Measurements from ENCODE around the gene ATP1B1.

Gene ATP1B1

DNA sequence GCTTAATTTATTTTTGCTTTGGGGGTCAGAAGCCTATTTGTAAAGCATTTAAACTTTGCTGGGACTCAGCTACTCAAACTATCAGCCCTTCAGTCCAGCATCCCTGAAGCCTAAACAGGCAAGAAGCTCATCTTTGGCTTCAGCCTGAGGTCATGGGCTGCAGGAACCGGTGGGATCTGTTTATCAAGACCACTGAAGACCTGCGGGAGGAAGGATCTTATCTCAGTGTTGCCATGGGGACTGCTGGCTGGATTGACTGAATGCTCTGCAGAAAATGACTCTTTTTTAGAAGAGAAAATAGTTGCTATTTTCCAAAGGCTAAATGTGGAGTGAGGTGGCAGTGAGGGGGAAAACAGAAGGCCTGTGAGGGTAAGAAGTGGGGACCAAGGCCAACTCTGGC is 20.6 kb upstream of the ATP1B1 start:
- Histone ChIP-seq H4K91ac (ENCODE audit: low read length) (no peak overlapping the region), H3K4me2 (ENCODE audit: low read length, poor library complexity, severe bottlenecking) (no peak overlapping the region)
- WGBS: 32% methylated on average over 2 of the region's 2 CpGs

DNA sequence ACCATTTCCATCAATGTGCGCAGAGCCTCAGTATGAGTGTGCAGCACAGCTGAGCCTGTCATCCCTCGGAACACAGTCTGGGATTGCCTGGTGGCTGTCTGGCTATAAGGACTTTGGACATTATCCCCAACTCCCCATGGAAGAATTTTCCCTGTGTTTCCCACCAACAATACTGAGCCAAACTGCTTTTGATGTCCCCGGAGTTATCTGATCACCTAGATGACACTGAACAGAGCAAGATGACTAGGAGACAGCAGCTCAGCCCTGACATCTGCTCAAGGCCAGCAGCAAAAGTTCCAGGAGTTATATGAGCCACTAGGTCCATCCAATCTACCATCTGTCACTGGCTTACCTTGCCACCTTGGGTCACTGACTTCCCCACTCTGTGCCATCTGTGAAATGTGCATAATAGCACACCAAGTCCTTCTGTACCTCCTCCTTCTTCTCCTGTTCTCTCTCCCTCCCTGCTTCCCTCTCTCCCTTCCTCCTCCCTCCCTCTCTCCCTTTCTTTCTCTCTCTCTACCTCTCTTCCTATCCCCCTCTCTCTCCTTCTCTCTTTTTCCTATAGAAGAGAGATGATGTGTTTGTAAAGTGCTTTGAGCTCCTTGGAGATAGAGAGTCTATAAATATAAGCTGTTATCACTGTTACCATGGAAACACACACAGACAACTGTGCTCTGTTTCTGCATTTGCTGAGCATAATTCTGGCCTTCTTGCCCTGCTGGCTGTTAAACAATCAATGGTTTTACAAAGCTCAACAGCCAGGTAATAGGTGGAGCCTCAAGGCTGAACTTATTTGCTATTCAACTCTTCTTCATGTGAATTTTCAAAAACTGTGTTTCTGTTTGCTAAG is 19.7 kb upstream of the ATP1B1 start:
- H3K4me3 ChIP-seq (ENCODE audit: insufficient read depth in 1 of 2, low read depth in 1 of 2, low read length in 2 of 2): no peak overlapping the region

More for the DNA sequence above, 20.6 kb upstream of the ATP1B1 start:
- H3K4me3 ChIP-seq (ENCODE audit: insufficient read depth in 1 of 2, low read depth in 1 of 2, low read length in 2 of 2): no peak overlapping the region
- H3K9me3 ChIP-seq (ENCODE audit: control insufficient read depth, low read length): no peaks in the 10 kb centered on the region
- no peaks in the 10 kb centered on the region for H3K36me3 ChIP-seq (ENCODE audit: control insufficient read depth in 1 of 2, insufficient read depth in 2 of 2, low read depth in 1 of 2, low read length in 2 of 2)
- H3K27me3 ChIP-seq (ENCODE audit: control insufficient read depth in 1 of 2, insufficient read depth in 1 of 2, low read length in 2 of 2): peaks cover 0 to 2% of the 10 kb centered on the region in 2 experiments
- H2BK5ac ChIP-seq (ENCODE audit: low read depth, low read length, poor library complexity, severe bottlenecking): no peak overlapping the region
- no peaks in the 10 kb centered on the region for H3K79me1 ChIP-seq (replicated peaks; ENCODE audit: low read length, poor library complexity, severe bottlenecking)
- H2BK15ac ChIP-seq (ENCODE audit: low read depth, poor library complexity, severe bottlenecking): no peak overlapping the region
- H2BK120ac ChIP-seq (ENCODE audit: low read depth, low read length): no peak overlapping the region
- H3K27ac ChIP-seq (ENCODE audit: low read length, poor library complexity, severe bottlenecking): no peak overlapping the region
- H2AK5ac ChIP-seq (ENCODE audit: low read length, severe bottlenecking): no peak overlapping the region
- H3K4me1 ChIP-seq (ENCODE audit: control insufficient read depth, insufficient read depth, low read depth, low read length): peaks cover 2% of the 10 kb centered on the region
- no peak overlapping the region for H3K9ac ChIP-seq (ENCODE audit: low read length)
- no peak overlapping the region for H4K8ac ChIP-seq (ENCODE audit: low read length)
- no peak overlapping the region for H3K18ac ChIP-seq (ENCODE audit: low read depth in 1 of 2, low read length in 2 of 2)
- no peak overlapping the region for H3K14ac ChIP-seq (ENCODE audit: low read length in 2 of 2)
- no peak for DNase-seq
- no peak overlapping the region for H2AFZ ChIP-seq (ENCODE audit: low read depth, low read length)
- H3K4ac ChIP-seq (ENCODE audit: low read depth in 1 of 2, low read length in 2 of 2): no peak overlapping the region
- no peak overlapping the region for H3K23ac ChIP-seq (ENCODE audit: low read length in 2 of 2)
- H2BK12ac ChIP-seq (ENCODE audit: low read length in 2 of 2): no peak overlapping the region

DNA sequence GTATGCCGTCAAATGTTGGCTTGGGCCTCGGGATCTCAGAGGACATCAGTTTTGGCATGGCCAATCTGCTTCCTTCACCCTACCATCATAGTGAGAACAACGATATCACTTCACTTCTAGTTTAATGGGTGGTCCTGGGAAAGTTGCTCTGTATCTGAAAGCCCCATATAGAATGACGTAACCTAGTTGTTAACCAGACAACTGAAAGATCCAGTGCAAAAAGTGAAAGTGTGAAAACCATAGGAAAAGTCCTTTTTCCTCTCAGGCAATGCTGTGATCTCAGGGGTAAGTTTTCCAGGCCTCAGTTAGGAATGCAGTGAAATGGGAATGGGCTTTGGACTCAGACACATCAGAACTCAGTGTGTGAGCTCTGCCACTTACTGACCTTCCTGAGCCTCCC is 18.6 kb upstream of the ATP1B1 start:
- WGBS: 100% methylated on average over 3 of the region's 4 CpGs
- Histone ChIP-seq H2BK15ac (ENCODE audit: low read depth, poor library complexity, severe bottlenecking) (no peak overlapping the region), H2BK12ac (ENCODE audit: low read length in 2 of 2) (no peak overlapping the region), H3K4me1 (ENCODE audit: control insufficient read depth, insufficient read depth, low read depth, low read length) (peaks cover 2% of the 10 kb centered on the region), H3K36me3 (ENCODE audit: control insufficient read depth in 1 of 2, insufficient read depth in 2 of 2, low read depth in 1 of 2, low read length in 2 of 2) (no peaks in the 10 kb centered on the region), H4K8ac (ENCODE audit: low read length) (no peak overlapping the region), H2AK5ac (ENCODE audit: low read length, severe bottlenecking) (no peak overlapping the region), H2AFZ (ENCODE audit: low read depth, low read length) (no peak overlapping the region), H3K4me2 (ENCODE audit: low read length, poor library complexity, severe bottlenecking) (no peak overlapping the region), H3K4me3 (ENCODE audit: insufficient read depth in 1 of 2, low read depth in 1 of 2, low read length in 2 of 2) (no peak overlapping the region), H3K9me3 (ENCODE audit: control insufficient read depth, low read length) (no peaks in the 10 kb centered on the region), H3K27ac (ENCODE audit: low read length, poor library complexity, severe bottlenecking) (no peak overlapping the region), H3K23ac (ENCODE audit: low read length in 2 of 2) (no peak overlapping the region), H4K91ac (ENCODE audit: low read length) (no peak overlapping the region), H3K27me3 (ENCODE audit: control insufficient read depth in 1 of 2, insufficient read depth in 1 of 2, low read length in 2 of 2) (peaks cover 0 to 2% of the 10 kb centered on the region in 2 experiments), H3K18ac (ENCODE audit: low read depth in 1 of 2, low read length in 2 of 2) (no peak overlapping the region), H3K14ac (ENCODE audit: low read length in 2 of 2) (no peak overlapping the region), H3K9ac (ENCODE audit: low read length) (no peak overlapping the region), H2BK120ac (ENCODE audit: low read depth, low read length) (no peak overlapping the region), H3K4ac (ENCODE audit: low read depth in 1 of 2, low read length in 2 of 2) (no peak overlapping the region), H2BK5ac (ENCODE audit: low read depth, low read length, poor library complexity, severe bottlenecking) (no peak overlapping the region), H3K79me1 (replicated peaks; ENCODE audit: low read length, poor library complexity, severe bottlenecking) (no peaks in the 10 kb centered on the region)
- peak; percentile 23 for DNase-seq

More for the DNA sequence above, 19.7 kb upstream of the ATP1B1 start:
- H3K4me2 ChIP-seq (ENCODE audit: low read length, poor library complexity, severe bottlenecking): no peak overlapping the region
- no peak overlapping the region for H2BK120ac ChIP-seq (ENCODE audit: low read depth, low read length)
- WGBS: 82% methylated on average over 3 of the region's 3 CpGs
- no peak overlapping the region for H4K91ac ChIP-seq (ENCODE audit: low read length)
- peak; percentile 87 for DNase-seq
- H3K79me1 ChIP-seq (replicated peaks; ENCODE audit: low read length, poor library complexity, severe bottlenecking): no peaks in the 10 kb centered on the region
- H2BK5ac ChIP-seq (ENCODE audit: low read depth, low read length, poor library complexity, severe bottlenecking): no peak overlapping the region
- H3K4ac ChIP-seq (ENCODE audit: low read depth in 1 of 2, low read length in 2 of 2): no peak overlapping the region
- peaks cover 0 to 2% of the 10 kb centered on the region in 2 experiments for H3K27me3 ChIP-seq (ENCODE audit: control insufficient read depth in 1 of 2, insufficient read depth in 1 of 2, low read length in 2 of 2)
- H3K9ac ChIP-seq (ENCODE audit: low read length): no peak overlapping the region
- no peak overlapping the region for H2AFZ ChIP-seq (ENCODE audit: low read depth, low read length)
- peak overlapping the region in 1 of 2 experiments; percentile 26 for H3K14ac ChIP-seq (ENCODE audit: low read length in 2 of 2)
- H3K4me1 ChIP-seq (ENCODE audit: control insufficient read depth, insufficient read depth, low read depth, low read length): peaks cover 2% of the 10 kb centered on the region
- H3K9me3 ChIP-seq (ENCODE audit: control insufficient read depth, low read length): no peaks in the 10 kb centered on the region
- no peaks in the 10 kb centered on the region for H3K36me3 ChIP-seq (ENCODE audit: control insufficient read depth in 1 of 2, insufficient read depth in 2 of 2, low read depth in 1 of 2, low read length in 2 of 2)
- H4K8ac ChIP-seq (ENCODE audit: low read length): no peak overlapping the region
- H3K27ac ChIP-seq (ENCODE audit: low read length, poor library complexity, severe bottlenecking): no peak overlapping the region
- no peak overlapping the region for H2BK15ac ChIP-seq (ENCODE audit: low read depth, poor library complexity, severe bottlenecking)
- H2BK12ac ChIP-seq (ENCODE audit: low read length in 2 of 2): peak overlapping the region in 1 of 2 experiments; percentile 29
- no peak overlapping the region for H3K23ac ChIP-seq (ENCODE audit: low read length in 2 of 2)
- H3K18ac ChIP-seq (ENCODE audit: low read depth in 1 of 2, low read length in 2 of 2): no peak overlapping the region
- no peak overlapping the region for H2AK5ac ChIP-seq (ENCODE audit: low read length, severe bottlenecking)

DNA sequence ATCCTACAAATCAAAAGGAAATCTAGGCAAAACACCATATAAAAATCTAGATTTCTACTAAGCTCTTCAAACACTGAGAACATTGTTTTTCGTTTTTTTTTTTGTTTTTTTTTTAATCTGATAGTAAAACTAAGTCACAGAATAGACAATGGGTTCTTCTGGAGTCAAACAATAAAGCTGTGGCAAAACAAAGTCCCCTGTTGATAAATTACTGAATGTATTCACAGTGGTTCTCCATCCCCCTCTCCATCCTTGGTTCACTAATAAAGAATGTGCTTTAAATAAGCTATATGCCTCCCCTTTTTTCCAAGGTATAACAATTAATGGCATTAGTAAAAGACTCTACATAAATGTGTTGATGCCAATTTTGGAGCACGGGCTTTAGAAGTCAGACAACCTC is 16.7 kb upstream of the ATP1B1 start:
- no peak overlapping the region for H3K4me2 ChIP-seq (ENCODE audit: low read length, poor library complexity, severe bottlenecking)

More for the DNA sequence above, 16.7 kb upstream of the ATP1B1 start:
- no peak overlapping the region for H3K18ac ChIP-seq (ENCODE audit: low read depth in 1 of 2, low read length in 2 of 2)
- H2AK5ac ChIP-seq (ENCODE audit: low read length, severe bottlenecking): no peak overlapping the region
- H3K9ac ChIP-seq (ENCODE audit: low read length): no peak overlapping the region
- H2BK120ac ChIP-seq (ENCODE audit: low read depth, low read length): no peak overlapping the region
- WGBS: no CpG with 5 or more reads among the region's 2 CpGs
- H4K8ac ChIP-seq (ENCODE audit: low read length): no peak overlapping the region
- no peak overlapping the region for H2BK5ac ChIP-seq (ENCODE audit: low read depth, low read length, poor library complexity, severe bottlenecking)
- no peak overlapping the region for H2BK15ac ChIP-seq (ENCODE audit: low read depth, poor library complexity, severe bottlenecking)
- H3K27ac ChIP-seq (ENCODE audit: low read length, poor library complexity, severe bottlenecking): no peak overlapping the region
- H3K27me3 ChIP-seq (ENCODE audit: control insufficient read depth in 1 of 2, insufficient read depth in 1 of 2, low read length in 2 of 2): peaks cover 0 to 2% of the 10 kb centered on the region in 2 experiments
- no peak overlapping the region for H3K23ac ChIP-seq (ENCODE audit: low read length in 2 of 2)
- no peak overlapping the region for H4K91ac ChIP-seq (ENCODE audit: low read length)
- H2BK12ac ChIP-seq (ENCODE audit: low read length in 2 of 2): no peak overlapping the region
- no peak for DNase-seq
- H2AFZ ChIP-seq (ENCODE audit: low read depth, low read length): no peak overlapping the region
- H3K4me1 ChIP-seq (ENCODE audit: control insufficient read depth, insufficient read depth, low read depth, low read length): peaks cover 2% of the 10 kb centered on the region
- H3K9me3 ChIP-seq (ENCODE audit: control insufficient read depth, low read length): no peaks in the 10 kb centered on the region
- no peak overlapping the region for H3K4me3 ChIP-seq (ENCODE audit: insufficient read depth in 1 of 2, low read depth in 1 of 2, low read length in 2 of 2)
- no peak overlapping the region for H3K4ac ChIP-seq (ENCODE audit: low read depth in 1 of 2, low read length in 2 of 2)
- no peaks in the 10 kb centered on the region for H3K79me1 ChIP-seq (replicated peaks; ENCODE audit: low read length, poor library complexity, severe bottlenecking)
- H3K14ac ChIP-seq (ENCODE audit: low read length in 2 of 2): no peak overlapping the region
- no peaks in the 10 kb centered on the region for H3K36me3 ChIP-seq (ENCODE audit: control insufficient read depth in 1 of 2, insufficient read depth in 2 of 2, low read depth in 1 of 2, low read length in 2 of 2)

Measured in mesenchymal stem cell (in vitro differentiated cells and primary cell).